ENCODE data around the gene HS3ST5.

GRCh38 chr6:114315831-114316595 lies 26.8 kb downstream of the HS3ST5 start:
- no peak for TF ChIP-seq CTCF (IDR thresholded peaks at IDR 0.05)
- no peak for TF ChIP-seq POLR2A (IDR thresholded peaks at IDR 0.05)
